Forelimb muscle (tissue), 1 donor: ENCODE measurements around the gene PDXDC1. TPM values are rescaled to one million over a fixed set of nuclear protein-coding genes. Genes with fewer than 3 reads are reported as not detected.
"Not testable (repeated sequence)": the region's sequence is repeated elsewhere in the genome, so short reads cannot be mapped to it uniquely, and the experiment has no call there.

Source experiments
- DNase-seq: peaks from one replicate; pipeline ENCODE4 v3.0.0-alpha.2; 2013; ENCODE audit warnings: low read depth
- polyA plus RNA-seq: library from polyadenylated mRNA; unstranded; fragments of 120-200 nt; gene quantifications from one replicate; pipeline ENCODE4 v1.2.1, GENCODE V29; 2013; ENCODE audit not compliant: insufficient read length

Gene PDXDC1
- polyA plus RNA-seq, 1 donor = 37.9 TPM

GRCh38 chr16:15012941-15013340, 38.1 kb downstream of the PDXDC1 start:
- DNase-seq = not testable (repeated sequence)

GRCh38 chr16:15015671-15016070, 40.8 kb downstream of the PDXDC1 start:
- not testable (repeated sequence) for DNase-seq

GRCh38 chr16:15016354-15016753, 41.5 kb downstream of the PDXDC1 start:
- not testable (repeated sequence) for DNase-seq

- DNase-seq = not testable (repeated sequence)
Measured at GRCh38 chr16:15016951-15017580, 42.2 kb downstream of the PDXDC1 start.

GRCh38 chr16:15021429-15021828, 46.6 kb downstream of the PDXDC1 start:
- not testable (repeated sequence) for DNase-seq

GRCh38 chr16:15022194-15022593, 47.4 kb downstream of the PDXDC1 start:
- not testable (repeated sequence) for DNase-seq

GRCh38 chr16:15023381-15024077, 48.7 kb downstream of the PDXDC1 start:
- DNase-seq = not testable (repeated sequence)

- DNase-seq = not testable (repeated sequence)
Measured at GRCh38 chr16:15024858-15025199, 50.0 kb downstream of the PDXDC1 start.

- not testable (repeated sequence) for DNase-seq
Measured at GRCh38 chr16:15025234-15025951, 50.6 kb downstream of the PDXDC1 start.

GRCh38 chr16:15027051-15027450, 52.2 kb downstream of the PDXDC1 start:
- DNase-seq = not testable (repeated sequence)

- not testable (repeated sequence) for DNase-seq
Measured at GRCh38 chr16:15027503-15028344, 52.9 kb downstream of the PDXDC1 start.

GRCh38 chr16:15028345-15028715, 53.5 kb downstream of the PDXDC1 start:
- DNase-seq = not testable (repeated sequence)

- not testable (repeated sequence) for DNase-seq
Measured at GRCh38 chr16:15028801-15029698, 54.2 kb downstream of the PDXDC1 start.

- not testable (repeated sequence) for DNase-seq
Measured at GRCh38 chr16:15029749-15030148, 54.9 kb downstream of the PDXDC1 start.

GRCh38 chr16:15031179-15031578, 56.4 kb downstream of the PDXDC1 start:
- no peak for DNase-seq

- DNase-seq = no peak
Measured at GRCh38 chr16:15031586-15031985, 56.8 kb downstream of the PDXDC1 start.

GRCh38 chr16:15032547-15033308, 57.9 kb downstream of the PDXDC1 start:
- no peak for DNase-seq

GRCh38 chr16:15033309-15033707, 58.5 kb downstream of the PDXDC1 start:
- DNase-seq = no peak

- DNase-seq = no peak
Measured at GRCh38 chr16:15034266-15035162, 59.7 kb downstream of the PDXDC1 start.
